OCI-LY7 (cell line): Measurements from ENCODE around the gene DNASE1L1. TPM values are rescaled to one million over a fixed set of nuclear protein-coding genes. Genes with fewer than 3 reads are reported as not detected.

Experiments
- BruUV-seq: library from RNA; stranded (reverse); fragments of 400-500 nt; replicated peaks from 2 replicates; lab custom pipeline; 2021; lab: Mats Ljungman, UMichigan
- CTCF ChIA-PET: fragments of 300-600 bp; sonication (Branson Sonifier 250); formaldehyde crosslinking; loops from one replicate; lab custom pipeline; 2022; ENCODE audit warnings: antibody characterized with exemption; ENCODE audit not compliant: unreplicated experiment; lab: Charles Lee
- POLR2A ChIA-PET: fragments of 300-600 bp; sonication (Branson Sonifier 250); formaldehyde crosslinking; loops from one replicate; lab custom pipeline; 2022; ENCODE audit warnings: antibody characterized with exemption; lab: Charles Lee
- DNase-seq: peaks from one replicate; pipeline ENCODE4 v3.0.0-alpha.2; 2015; ENCODE audit warnings: low spot score
- H2AFZ ChIP-seq: fragments of 200-600 bp; sonication (generic), shearing (Covaris generic); 2 replicates; pipeline ENCODE4 v1.6.1; 2014; ENCODE audit warnings: mild to moderate bottlenecking, antibody characterized with exemption, low read length, moderate library complexity
- H3K27ac ChIP-seq: fragments of 200-600 bp; sonication (generic); 2 replicates; pipeline ENCODE4 v1.5.1; 2014; ENCODE audit warnings: mixed run types, low read depth, mild to moderate bottlenecking, moderate library complexity, low read length, inconsistent platforms; ENCODE audit not compliant: poor library complexity, severe bottlenecking
- H3K36me3 ChIP-seq: fragments of 200-600 bp; sonication (generic); 2 replicates; pipeline ENCODE4 v1.6.1; 2014; ENCODE audit warnings: mild to moderate bottlenecking, antibody characterized with exemption, low read length, moderate library complexity, mixed read lengths; ENCODE audit not compliant: insufficient read depth
- H3K4me1 ChIP-seq: fragments of 200-600 bp; sonication (generic); 2 replicates; pipeline ENCODE4 v1.5.1; 2014; ENCODE audit warnings: mild to moderate bottlenecking, low read length; ENCODE audit not compliant: insufficient read depth, poor library complexity, severe bottlenecking
- H3K4me2 ChIP-seq: fragments of 200-600 bp; sonication (generic); 2 replicates; pipeline ENCODE4 v1.6.1; 2014; ENCODE audit warnings: mild to moderate bottlenecking, low read length
- H3K4me3 ChIP-seq: fragments of 200-600 bp; sonication (generic); 2 replicates; pipeline ENCODE4 v1.5.1; 2014; ENCODE audit warnings: mild to moderate bottlenecking, low read depth, low read length; ENCODE audit not compliant: poor library complexity, severe bottlenecking
- H3K79me2 ChIP-seq: fragments of 200-600 bp; sonication (generic); 2 replicates; pipeline ENCODE4 v1.6.1; 2016; ENCODE audit warnings: low read depth, mild to moderate bottlenecking, low read length, moderate library complexity, mixed read lengths; ENCODE audit not compliant: insufficient read depth
- H3K9me2 ChIP-seq: fragments of 200-600 bp; sonication (generic); 2 replicates; pipeline ENCODE4 v1.6.1; 2016; ENCODE audit warnings: mild to moderate bottlenecking, low read length, mixed read lengths; ENCODE audit not compliant: insufficient read depth
- H3K9me3 ChIP-seq: fragments of 200-600 bp; sonication (generic); 2 replicates; pipeline ENCODE4 v1.6.1; 2014; ENCODE audit warnings: mild to moderate bottlenecking, mixed run types, low read length, mixed read lengths
- H4K20me1 ChIP-seq: fragments of 200-600 bp; sonication (generic); 2 replicates; pipeline ENCODE4 v1.6.1; 2014; ENCODE audit warnings: mild to moderate bottlenecking, antibody characterized with exemption, low read length, moderate library complexity, mixed read lengths; ENCODE audit not compliant: insufficient read depth
- CTCF ChIP-seq: fragments of 200-600 bp; sonication (generic); conservative IDR thresholded peaks from 2 replicates; pipeline ENCODE4 v1.5.1; 2014; ENCODE audit warnings: mild to moderate bottlenecking, antibody characterized with exemption, low read length, moderate library complexity, mixed read lengths
- EZH2phosphoT487 ChIP-seq: fragments of 200-600 bp; sonication (generic); IDR thresholded peaks from 2 replicates; pipeline ENCODE4 v1.6.1; 2018; ENCODE audit warnings: low read depth, borderline replicate concordance, mild to moderate bottlenecking, mixed run types, antibody characterized with exemption, low read length, moderate library complexity, mixed read lengths
- intact Hi-C: fragments of 100-400 bp; cut with micrococcal nuclease; formaldehyde crosslinking; loops from one replicate; pipeline ENCODE4 v1.10.0; 2022; ENCODE audit not compliant: unreplicated experiment
- total RNA-seq, 2 experiments: library from RNA; depleted of rRNA in 1 of 2; stranded (reverse); fragments of >200 nt in 1 of 2; shearing (Covaris generic) in 1 of 2; gene quantifications; 2 replicates each; pipeline ENCODE4 v1.2.3, GENCODE V29; 2014 to 2022

Gene DNASE1L1
- total RNA-seq, 2 experiments from 2014 or later, result 23.1 to 30.1 TPM

- Histone ChIP-seq H3K9me2 (no peaks in the 10 kb centered on the region), H3K4me3 (no peak overlapping the region), H3K4me1 (peaks cover 27% of the 10 kb centered on the region), H3K36me3 (peaks cover 28% of the 10 kb centered on the region; the same call in 1 of the 2 replicates), H3K9me3 (no peaks in the 10 kb centered on the region), H3K79me2 (peaks cover 17% of the 10 kb centered on the region), H2AFZ (no peak overlapping the region), H3K4me2 (no peak overlapping the region), H3K27ac (no peak overlapping the region), H4K20me1 (no peaks in the 10 kb centered on the region)
- TF ChIP-seq EZH2phosphoT487 (no peak), CTCF (no peak)
- ChIA-PET CTCF (interaction anchor here (0.6 kb wide), 1 partner anchor 49 kb away, joined by 4 read pairs; no protein-coding TSS in a partner anchor), POLR2A (interaction anchor here (0.6 kb wide), 1 partner anchor 11 kb away, joined by 8 read pairs; no protein-coding TSS in a partner anchor)
- intact Hi-C loops, result no loop called here
- BruUV-seq, result no TSS peak
- no peak for DNase-seq
These were observed 31.7 kb upstream of the DNASE1L1 start for GRCh38 chrX:154440623-154441357.

- Histone ChIP-seq H2AFZ (no peak overlapping the region), H4K20me1 (no peaks in the 10 kb centered on the region), H3K9me2 (no peaks in the 10 kb centered on the region), H3K4me1 (peaks cover 27% of the 10 kb centered on the region), H3K27ac (no peak overlapping the region), H3K4me2 (no peak overlapping the region), H3K9me3 (no peaks in the 10 kb centered on the region), H3K36me3 (peaks cover 35% of the 10 kb centered on the region; the same call in 1 of the 2 replicates), H3K79me2 (peaks cover 17% of the 10 kb centered on the region), H3K4me3 (no peak overlapping the region)
- ChIA-PET POLR2A (no interaction called here), CTCF (no interaction called here)
- intact Hi-C loops, result no loop called here
- DNase-seq, result no peak
- TF ChIP-seq EZH2phosphoT487, result no peak
- TF ChIP-seq CTCF, result no peak
- no TSS peak for BruUV-seq
These were observed 30.8 kb upstream of the DNASE1L1 start for GRCh38 chrX:154439841-154440240.
